ENCODE measurements around the gene BRD9. TPM values are rescaled to one million over a fixed set of nuclear protein-coding genes. Genes with fewer than 3 reads are reported as not detected.

Gene BRD9
- total RNA-seq, 2 experiments from 2014 or later = 46.6 to 51.7 TPM

DNA sequence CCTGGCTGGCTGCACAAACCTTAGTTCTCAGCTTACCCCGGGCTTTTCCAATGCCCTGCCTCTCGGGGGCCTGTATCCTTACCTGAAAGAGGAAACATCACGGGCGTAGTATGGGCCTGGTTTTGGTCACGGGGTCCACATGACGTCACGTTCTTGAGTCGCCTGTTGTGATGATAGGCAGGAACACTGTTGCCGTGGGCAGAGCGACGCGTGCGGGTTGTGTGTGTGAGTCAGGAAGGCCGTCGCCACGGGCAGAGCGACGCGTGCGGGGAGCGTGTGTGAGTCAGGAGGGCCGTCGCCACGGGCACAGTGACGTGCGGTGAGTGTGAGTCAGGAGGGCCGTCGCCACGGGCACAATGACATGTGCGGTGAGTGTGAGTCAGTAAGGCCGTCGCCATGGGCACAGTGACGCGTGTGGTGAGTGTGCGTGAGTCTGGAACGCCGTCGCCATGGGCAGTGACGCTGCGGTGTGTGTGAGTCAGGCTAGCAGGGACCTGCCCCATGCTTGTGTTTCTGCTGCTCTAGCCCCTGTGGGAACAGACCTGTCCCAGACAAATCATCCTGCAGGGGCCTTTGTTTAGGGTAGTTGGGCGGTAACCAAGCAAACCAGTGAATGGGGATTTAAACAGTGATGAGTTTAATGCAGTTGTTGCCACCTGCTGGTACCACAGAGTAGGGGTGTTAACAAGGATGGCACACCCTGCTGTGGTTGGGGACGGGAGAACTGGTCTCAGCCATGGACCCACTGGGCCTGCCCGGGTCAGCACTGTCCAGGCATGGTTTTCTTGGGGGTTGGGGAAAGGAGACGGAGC is 19.9 kb upstream of the BRD9 start:
- intact Hi-C loops (cut with micrococcal nuclease) = no loop called here
- TF ChIP-seq, protein P1, sequence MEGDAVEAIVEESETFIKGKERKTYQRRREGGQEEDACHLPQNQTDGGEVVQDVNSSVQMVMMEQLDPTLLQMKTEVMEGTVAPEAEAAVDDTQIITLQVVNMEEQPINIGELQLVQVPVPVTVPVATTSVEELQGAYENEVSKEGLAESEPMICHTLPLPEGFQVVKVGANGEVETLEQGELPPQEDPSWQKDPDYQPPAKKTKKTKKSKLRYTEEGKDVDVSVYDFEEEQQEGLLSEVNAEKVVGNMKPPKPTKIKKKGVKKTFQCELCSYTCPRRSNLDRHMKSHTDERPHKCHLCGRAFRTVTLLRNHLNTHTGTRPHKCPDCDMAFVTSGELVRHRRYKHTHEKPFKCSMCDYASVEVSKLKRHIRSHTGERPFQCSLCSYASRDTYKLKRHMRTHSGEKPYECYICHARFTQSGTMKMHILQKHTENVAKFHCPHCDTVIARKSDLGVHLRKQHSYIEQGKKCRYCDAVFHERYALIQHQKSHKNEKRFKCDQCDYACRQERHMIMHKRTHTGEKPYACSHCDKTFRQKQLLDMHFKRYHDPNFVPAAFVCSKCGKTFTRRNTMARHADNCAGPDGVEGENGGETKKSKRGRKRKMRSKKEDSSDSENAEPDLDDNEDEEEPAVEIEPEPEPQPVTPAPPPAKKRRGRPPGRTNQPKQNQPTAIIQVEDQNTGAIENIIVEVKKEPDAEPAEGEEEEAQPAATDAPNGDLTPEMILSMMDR (IDR thresholded peaks at IDR 0.05) = no peak
- no peak overlapping the region for H3K4me3 Mint-ChIP-seq
- POLR2A ChIA-PET = interaction anchor here (1.0 kb wide), 1 partner anchor 11 kb away, joined by 3 read pairs; no protein-coding TSS in a partner anchor
- no peaks in the 10 kb centered on the region for H3K27me3 Mint-ChIP-seq
- no peaks in the 10 kb centered on the region for H3K9me3 Mint-ChIP-seq
- CTCF ChIA-PET = interaction anchor here (0.9 to 2.2 kb wide), 4 partner anchors 9 to 11 kb away, joined by 3 to 7 read pairs (median 4); no protein-coding TSS in a partner anchor
- H3K27ac Mint-ChIP-seq = peak overlapping the region; percentile 58
- H3K4me1 Mint-ChIP-seq (ENCODE audit: low read depth) = peaks cover 4% of the 10 kb centered on the region
- peak; percentile 76 for DNase-seq
- peak; percentile 88 for ATAC-seq
- peaks cover 46% of the 10 kb centered on the region for H3K36me3 Mint-ChIP-seq (ENCODE audit: low read depth)

DNA sequence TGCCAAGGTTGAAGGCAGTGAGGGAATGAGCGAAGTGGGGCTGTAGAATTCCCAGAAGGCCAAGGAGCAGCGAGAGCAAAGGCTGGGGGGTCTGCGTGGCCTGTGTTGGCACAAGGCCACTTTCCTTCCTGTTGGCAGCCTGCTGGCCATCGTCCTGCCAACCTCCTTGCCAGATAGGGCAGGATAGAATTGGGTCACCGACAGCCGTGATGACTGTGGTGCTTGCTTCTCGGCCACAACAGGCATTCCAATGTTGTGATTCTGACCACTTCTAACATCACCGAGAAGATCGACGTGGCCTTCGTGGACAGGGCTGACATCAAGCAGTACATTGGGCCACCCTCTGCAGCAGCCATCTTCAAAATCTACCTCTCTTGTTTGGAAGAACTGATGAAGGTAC is 19.0 kb upstream of the BRD9 start:
- DNase-seq = no peak
- peaks cover 4% of the 10 kb centered on the region for H3K4me1 Mint-ChIP-seq (ENCODE audit: low read depth)
- intact Hi-C loops (cut with micrococcal nuclease) = no loop called here
- ATAC-seq = no peak
- no peaks in the 10 kb centered on the region for H3K9me3 Mint-ChIP-seq
- H3K27me3 Mint-ChIP-seq = no peaks in the 10 kb centered on the region
- CTCF ChIA-PET = interaction anchor here (0.9 to 1.0 kb wide), 2 partner anchors 9 to 12 kb away, joined by 3 to 4 read pairs; no protein-coding TSS in a partner anchor
- no peak overlapping the region for H3K4me3 Mint-ChIP-seq
- POLR2A ChIA-PET = interaction anchor here (1.0 kb wide), 1 partner anchor 10 kb away, joined by 3 read pairs; no protein-coding TSS in a partner anchor
- TF ChIP-seq, protein P1 (IDR thresholded peaks at IDR 0.05) = no peak
- H3K27ac Mint-ChIP-seq = no peak overlapping the region
- H3K36me3 Mint-ChIP-seq (ENCODE audit: low read depth) = peaks cover 43% of the 10 kb centered on the region

DNA sequence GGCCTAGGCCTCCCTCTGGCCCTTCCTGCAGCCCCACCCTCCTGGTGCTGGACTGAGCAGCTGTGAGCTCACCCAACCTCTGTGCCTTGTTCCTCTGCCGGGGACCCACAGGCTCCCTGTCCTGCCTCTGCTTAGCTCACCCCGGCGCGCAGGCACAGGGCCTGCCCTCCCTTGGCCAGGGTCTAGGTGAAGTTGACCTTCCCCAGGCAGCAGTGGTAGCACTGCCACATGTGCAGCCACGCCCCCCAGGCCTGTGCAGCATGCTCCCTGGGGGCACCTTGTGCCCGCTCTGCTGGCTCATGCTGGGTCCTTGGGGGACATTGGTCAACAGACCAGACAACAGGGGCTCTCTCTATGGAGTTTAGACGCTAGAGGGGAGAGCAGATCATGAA is 18.2 kb upstream of the BRD9 start:
- Mint-ChIP-seq H3K27me3 (no peaks in the 10 kb centered on the region), H3K27ac (no peak overlapping the region), H3K9me3 (no peaks in the 10 kb centered on the region), H3K4me1 (ENCODE audit: low read depth) (peaks cover 4% of the 10 kb centered on the region), H3K4me3 (no peak overlapping the region), H3K36me3 (ENCODE audit: low read depth) (peaks cover 47% of the 10 kb centered on the region)
- TF ChIP-seq, protein P1 (IDR thresholded peaks at IDR 0.05) = no peak
- ATAC-seq (no peak), DNase-seq (no peak)
- ChIA-PET CTCF (no interaction called here), POLR2A (no interaction called here)
- intact Hi-C loops (cut with micrococcal nuclease) = no loop called here

DNA sequence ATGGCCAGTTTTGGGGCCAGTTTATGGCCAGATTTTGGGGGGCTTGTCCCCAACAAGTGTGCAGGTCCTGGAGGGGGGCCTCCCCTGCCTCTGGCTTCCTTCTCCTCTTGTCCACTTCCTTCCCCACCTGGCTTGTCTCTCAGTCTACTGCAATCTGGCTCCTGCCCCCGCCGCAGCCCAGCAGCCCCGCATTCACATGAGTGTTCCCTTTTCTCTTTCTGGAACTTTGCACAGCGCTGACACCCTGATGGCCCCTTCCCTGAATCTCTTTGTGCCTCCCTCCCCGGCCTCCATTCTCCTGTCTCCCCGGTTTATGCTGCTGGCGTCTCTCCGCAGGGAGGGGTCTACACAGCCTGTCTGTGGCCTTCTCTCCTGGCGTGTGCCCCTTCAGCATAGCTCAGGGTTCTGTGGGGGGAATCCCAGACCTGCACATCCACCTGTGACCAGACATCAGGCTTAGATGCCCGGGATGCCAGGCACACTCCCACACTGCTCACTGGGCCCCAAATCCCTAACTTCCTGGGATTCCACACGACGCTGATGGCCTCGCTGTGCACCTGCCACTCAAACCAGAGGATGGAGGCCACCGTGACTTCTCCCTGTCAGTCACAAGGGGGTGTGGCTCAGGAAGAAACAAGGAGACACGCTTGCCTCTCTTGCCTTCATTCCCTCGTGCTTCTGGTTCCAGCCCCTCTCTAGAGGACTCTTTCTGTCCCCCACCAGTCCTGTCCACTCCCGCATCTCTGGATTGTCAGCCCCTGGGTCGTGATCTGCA is 17.6 kb upstream of the BRD9 start:
- POLR2A ChIA-PET = no interaction called here
- Mint-ChIP-seq H3K27ac (no peak overlapping the region), H3K4me3 (no peak overlapping the region), H3K36me3 (ENCODE audit: low read depth) (peaks cover 50% of the 10 kb centered on the region), H3K4me1 (ENCODE audit: low read depth) (peaks cover 4% of the 10 kb centered on the region), H3K9me3 (no peaks in the 10 kb centered on the region), H3K27me3 (no peaks in the 10 kb centered on the region)
- CTCF ChIA-PET = no interaction called here
- DNase-seq = no peak
- intact Hi-C loops (cut with micrococcal nuclease) = no loop called here
- no peak for ATAC-seq
- TF ChIP-seq, protein P1 (IDR thresholded peaks at IDR 0.05) = no peak

Measured in activated CD8-positive, alpha-beta T cell treated with anti-CD3 and anti-CD28 coated beads for 36 hours (primary cell).